WTC11 (cell line): ENCODE measurements around the gene OR10V1.

Source experiments
- NFYB ChIP-seq: sonication (generic); formaldehyde crosslinking; conservative IDR thresholded peaks from 2 replicates; pipeline ENCODE4 v1.8.0; 2022; ENCODE audit warnings: low read depth, missing genetic modification reagents
- SP1 ChIP-seq: sonication (generic); formaldehyde crosslinking; conservative IDR thresholded peaks from 2 replicates; pipeline ENCODE4 v1.8.1; 2022; ENCODE audit warnings: missing genetic modification reagents
- TEAD4 ChIP-seq: sonication (generic); formaldehyde crosslinking; IDR thresholded peaks from 2 replicates; pipeline ENCODE4 v1.8.0; 2022; ENCODE audit warnings: mild to moderate bottlenecking, missing genetic modification reagents
- ZBTB21 ChIP-seq: sonication (generic); formaldehyde crosslinking; IDR thresholded peaks from 2 replicates; pipeline ENCODE4 v1.8.1; 2023; ENCODE audit warnings: mild to moderate bottlenecking, missing genetic modification reagents, borderline replicate concordance
- ZNF232 ChIP-seq: sonication (generic); formaldehyde crosslinking; IDR thresholded peaks from 2 replicates; pipeline ENCODE4 v1.8.0; 2022; ENCODE audit warnings: mild to moderate bottlenecking, missing genetic modification reagents
- TF ChIP-seq, protein P1 (sequence below): sonication (generic); formaldehyde crosslinking; IDR thresholded peaks from 2 replicates; pipeline ENCODE4 v1.8.1; 2022; ENCODE audit warnings: missing genetic modification reagents, borderline replicate concordance
- TF ChIP-seq, protein P2 (sequence below): fragments of 200-600 bp; IDR thresholded peaks from 2 replicates; pipeline ENCODE4 v1.8.0; 2022; ENCODE audit warnings: antibody characterized with exemption
- TF ChIP-seq, protein P3 (sequence below): sonication (generic); formaldehyde crosslinking; IDR thresholded peaks from 2 replicates; pipeline ENCODE4 v1.8.1; 2022; ENCODE audit warnings: low read depth, missing genetic modification reagents, borderline replicate concordance

DNA sequence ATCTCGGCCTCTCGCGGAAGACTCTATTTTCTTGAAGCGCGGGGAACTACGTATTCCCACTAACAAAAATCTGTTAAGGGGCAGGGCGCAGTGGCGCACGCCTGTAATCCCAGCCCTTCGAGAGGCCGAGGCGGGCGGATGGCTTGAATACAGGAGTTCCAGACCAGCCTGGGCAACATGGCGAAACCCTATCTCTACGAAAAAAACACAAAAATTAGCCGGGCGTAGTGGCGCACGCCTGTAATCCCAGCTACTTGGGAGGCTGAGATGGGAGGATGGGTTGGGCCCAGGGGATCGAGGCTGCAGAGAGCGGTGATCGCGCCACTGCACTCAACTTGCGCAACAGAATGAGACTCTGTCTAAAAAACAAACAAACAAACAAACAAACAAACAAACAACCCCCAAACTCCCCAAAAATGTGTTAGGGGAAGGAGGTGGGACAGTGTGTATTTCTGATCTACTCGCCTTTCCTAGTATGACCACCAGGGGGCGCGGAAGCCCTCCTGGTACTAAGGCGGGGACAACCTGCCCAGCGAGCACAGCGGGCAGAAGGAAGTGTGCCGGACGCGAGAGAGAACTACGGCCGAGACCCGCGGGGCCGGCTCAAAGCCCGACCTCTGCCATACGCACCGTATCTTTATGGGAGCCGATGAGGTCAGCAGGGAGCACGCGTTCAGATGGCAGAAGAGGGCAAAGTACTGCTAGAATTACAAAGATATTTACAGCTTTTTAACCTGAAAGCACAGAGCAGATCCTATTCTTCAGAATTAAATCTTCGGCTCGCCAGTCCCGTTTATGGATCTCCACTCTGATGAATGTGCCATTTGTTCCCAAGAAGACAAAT, 40.2 kb upstream of the OR10V1 start:
- no peak for TF ChIP-seq ZBTB21 (CRISPR knock-in tag)
- TF ChIP-seq, protein P1, sequence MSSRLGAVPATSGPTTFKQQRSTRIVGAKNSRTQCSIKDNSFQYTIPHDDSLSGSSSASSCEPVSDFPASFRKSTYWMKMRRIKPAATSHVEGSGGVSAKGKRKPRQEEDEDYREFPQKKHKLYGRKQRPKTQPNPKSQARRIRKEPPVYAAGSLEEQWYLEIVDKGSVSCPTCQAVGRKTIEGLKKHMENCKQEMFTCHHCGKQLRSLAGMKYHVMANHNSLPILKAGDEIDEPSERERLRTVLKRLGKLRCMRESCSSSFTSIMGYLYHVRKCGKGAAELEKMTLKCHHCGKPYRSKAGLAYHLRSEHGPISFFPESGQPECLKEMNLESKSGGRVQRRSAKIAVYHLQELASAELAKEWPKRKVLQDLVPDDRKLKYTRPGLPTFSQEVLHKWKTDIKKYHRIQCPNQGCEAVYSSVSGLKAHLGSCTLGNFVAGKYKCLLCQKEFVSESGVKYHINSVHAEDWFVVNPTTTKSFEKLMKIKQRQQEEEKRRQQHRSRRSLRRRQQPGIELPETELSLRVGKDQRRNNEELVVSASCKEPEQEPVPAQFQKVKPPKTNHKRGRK (CRISPR knock-in tag): no peak
- TF ChIP-seq SP1: no peak
- TF ChIP-seq, protein P2, sequence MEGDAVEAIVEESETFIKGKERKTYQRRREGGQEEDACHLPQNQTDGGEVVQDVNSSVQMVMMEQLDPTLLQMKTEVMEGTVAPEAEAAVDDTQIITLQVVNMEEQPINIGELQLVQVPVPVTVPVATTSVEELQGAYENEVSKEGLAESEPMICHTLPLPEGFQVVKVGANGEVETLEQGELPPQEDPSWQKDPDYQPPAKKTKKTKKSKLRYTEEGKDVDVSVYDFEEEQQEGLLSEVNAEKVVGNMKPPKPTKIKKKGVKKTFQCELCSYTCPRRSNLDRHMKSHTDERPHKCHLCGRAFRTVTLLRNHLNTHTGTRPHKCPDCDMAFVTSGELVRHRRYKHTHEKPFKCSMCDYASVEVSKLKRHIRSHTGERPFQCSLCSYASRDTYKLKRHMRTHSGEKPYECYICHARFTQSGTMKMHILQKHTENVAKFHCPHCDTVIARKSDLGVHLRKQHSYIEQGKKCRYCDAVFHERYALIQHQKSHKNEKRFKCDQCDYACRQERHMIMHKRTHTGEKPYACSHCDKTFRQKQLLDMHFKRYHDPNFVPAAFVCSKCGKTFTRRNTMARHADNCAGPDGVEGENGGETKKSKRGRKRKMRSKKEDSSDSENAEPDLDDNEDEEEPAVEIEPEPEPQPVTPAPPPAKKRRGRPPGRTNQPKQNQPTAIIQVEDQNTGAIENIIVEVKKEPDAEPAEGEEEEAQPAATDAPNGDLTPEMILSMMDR: peak; percentile 97
- TF ChIP-seq, protein P3, sequence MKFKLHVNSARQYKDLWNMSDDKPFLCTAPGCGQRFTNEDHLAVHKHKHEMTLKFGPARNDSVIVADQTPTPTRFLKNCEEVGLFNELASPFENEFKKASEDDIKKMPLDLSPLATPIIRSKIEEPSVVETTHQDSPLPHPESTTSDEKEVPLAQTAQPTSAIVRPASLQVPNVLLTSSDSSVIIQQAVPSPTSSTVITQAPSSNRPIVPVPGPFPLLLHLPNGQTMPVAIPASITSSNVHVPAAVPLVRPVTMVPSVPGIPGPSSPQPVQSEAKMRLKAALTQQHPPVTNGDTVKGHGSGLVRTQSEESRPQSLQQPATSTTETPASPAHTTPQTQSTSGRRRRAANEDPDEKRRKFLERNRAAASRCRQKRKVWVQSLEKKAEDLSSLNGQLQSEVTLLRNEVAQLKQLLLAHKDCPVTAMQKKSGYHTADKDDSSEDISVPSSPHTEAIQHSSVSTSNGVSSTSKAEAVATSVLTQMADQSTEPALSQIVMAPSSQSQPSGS (CRISPR knock-in tag): no peak
- TF ChIP-seq TEAD4: no peak
- no peak for TF ChIP-seq ZNF232 (CRISPR knock-in tag)
- TF ChIP-seq NFYB (CRISPR knock-in tag): no peak
